ENCODE measurements around the gene CTU2. TPM values are rescaled to one million over a fixed set of nuclear protein-coding genes. Genes with fewer than 3 reads are reported as not detected.

The CTU2 gene
- total and polyA plus RNA-seq, 9 of the 15 experiments (the other 6 are each of a cell fraction or from before 2014, with no cell fraction given) = 1.3 to 105 (median 23.2) TPM

GRCh38 chr16:88686062-88686438, 20.3 kb upstream of the CTU2 start (continued):
- TF ChIP-seq CTBP1 (IDR thresholded peaks at IDR 0.05; ENCODE audit: borderline replicate concordance) (no peak), RCOR1 (IDR thresholded peaks at IDR 0.05; ENCODE audit: borderline replicate concordance in 1 of 2, low read depth in 2 of 2, low read length in 2 of 2) (no peak), CBFA2T3 (IDR thresholded peaks at IDR 0.05) (no peak), SIN3A (IDR thresholded peaks at IDR 0.05; ENCODE audit: borderline replicate concordance in 2 of 2, control insufficient read depth in 1 of 2, low read depth in 2 of 2, low read length in 2 of 2) (0 out of 4 replicates have a peak, but pooled peaks of 1 of the 2 experiments have one; percentile 22), FUS (optimal IDR thresholded peaks at IDR 0.05; ENCODE audit: low read depth, low read length) (no peak), GATAD2A (IDR thresholded peaks at IDR 0.05) (no peak), POLR2AphosphoS2 (IDR thresholded peaks at IDR 0.05; ENCODE audit: low read length) (no peak), ZFPM2 (CRISPR knock-in tag; IDR thresholded peaks at IDR 0.05) (no peak), PRPF4 (IDR thresholded peaks at IDR 0.05; ENCODE audit: insufficient read depth, low read depth, low read length, poor library complexity, severe bottlenecking) (no peak), ZNF41 (CRISPR knock-in tag; conservative IDR thresholded peaks at IDR 0.05) (no peak), CBX2 (IDR thresholded peaks at IDR 0.05; ENCODE audit: insufficient read depth, low read length, poor library complexity, severe bottlenecking) (no peak), ZNF253 (CRISPR knock-in tag; conservative IDR thresholded peaks at IDR 0.05) (no peak), ZNF695 (CRISPR knock-in tag; IDR thresholded peaks at IDR 0.05) (no peak), HMG20B (CRISPR knock-in tag; IDR thresholded peaks at IDR 0.05) (no peak), FOSL1 (tag; conservative IDR thresholded peaks at IDR 0.05) (no peak), NR1H2 (CRISPR knock-in tag; IDR thresholded peaks at IDR 0.05) (no peak), SMARCA4 (IDR thresholded peaks at IDR 0.05) (no peak), GABPA (tag; conservative IDR thresholded peaks at IDR 0.05; ENCODE audit: low read depth) (no peak), EZH2 (IDR thresholded peaks at IDR 0.05; ENCODE audit: borderline replicate concordance, low read depth, low read length) (no peak)
- TF ChIP-seq, protein P1, sequence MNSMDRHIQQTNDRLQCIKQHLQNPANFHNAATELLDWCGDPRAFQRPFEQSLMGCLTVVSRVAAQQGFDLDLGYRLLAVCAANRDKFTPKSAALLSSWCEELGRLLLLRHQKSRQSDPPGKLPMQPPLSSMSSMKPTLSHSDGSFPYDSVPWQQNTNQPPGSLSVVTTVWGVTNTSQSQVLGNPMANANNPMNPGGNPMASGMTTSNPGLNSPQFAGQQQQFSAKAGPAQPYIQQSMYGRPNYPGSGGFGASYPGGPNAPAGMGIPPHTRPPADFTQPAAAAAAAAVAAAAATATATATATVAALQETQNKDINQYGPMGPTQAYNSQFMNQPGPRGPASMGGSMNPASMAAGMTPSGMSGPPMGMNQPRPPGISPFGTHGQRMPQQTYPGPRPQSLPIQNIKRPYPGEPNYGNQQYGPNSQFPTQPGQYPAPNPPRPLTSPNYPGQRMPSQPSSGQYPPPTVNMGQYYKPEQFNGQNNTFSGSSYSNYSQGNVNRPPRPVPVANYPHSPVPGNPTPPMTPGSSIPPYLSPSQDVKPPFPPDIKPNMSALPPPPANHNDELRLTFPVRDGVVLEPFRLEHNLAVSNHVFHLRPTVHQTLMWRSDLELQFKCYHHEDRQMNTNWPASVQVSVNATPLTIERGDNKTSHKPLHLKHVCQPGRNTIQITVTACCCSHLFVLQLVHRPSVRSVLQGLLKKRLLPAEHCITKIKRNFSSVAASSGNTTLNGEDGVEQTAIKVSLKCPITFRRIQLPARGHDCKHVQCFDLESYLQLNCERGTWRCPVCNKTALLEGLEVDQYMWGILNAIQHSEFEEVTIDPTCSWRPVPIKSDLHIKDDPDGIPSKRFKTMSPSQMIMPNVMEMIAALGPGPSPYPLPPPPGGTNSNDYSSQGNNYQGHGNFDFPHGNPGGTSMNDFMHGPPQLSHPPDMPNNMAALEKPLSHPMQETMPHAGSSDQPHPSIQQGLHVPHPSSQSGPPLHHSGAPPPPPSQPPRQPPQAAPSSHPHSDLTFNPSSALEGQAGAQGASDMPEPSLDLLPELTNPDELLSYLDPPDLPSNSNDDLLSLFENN (IDR thresholded peaks at IDR 0.05; ENCODE audit: low read depth in 2 of 2, low read length in 2 of 2) = no peak
- TF ChIP-seq, protein P2, sequence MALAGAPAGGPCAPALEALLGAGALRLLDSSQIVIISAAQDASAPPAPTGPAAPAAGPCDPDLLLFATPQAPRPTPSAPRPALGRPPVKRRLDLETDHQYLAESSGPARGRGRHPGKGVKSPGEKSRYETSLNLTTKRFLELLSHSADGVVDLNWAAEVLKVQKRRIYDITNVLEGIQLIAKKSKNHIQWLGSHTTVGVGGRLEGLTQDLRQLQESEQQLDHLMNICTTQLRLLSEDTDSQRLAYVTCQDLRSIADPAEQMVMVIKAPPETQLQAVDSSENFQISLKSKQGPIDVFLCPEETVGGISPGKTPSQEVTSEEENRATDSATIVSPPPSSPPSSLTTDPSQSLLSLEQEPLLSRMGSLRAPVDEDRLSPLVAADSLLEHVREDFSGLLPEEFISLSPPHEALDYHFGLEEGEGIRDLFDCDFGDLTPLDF (CRISPR knock-in tag; IDR thresholded peaks at IDR 0.05) = peak; percentile 13; the same call in 1 of the 2 replicates
- TF ChIP-seq, protein P3, sequence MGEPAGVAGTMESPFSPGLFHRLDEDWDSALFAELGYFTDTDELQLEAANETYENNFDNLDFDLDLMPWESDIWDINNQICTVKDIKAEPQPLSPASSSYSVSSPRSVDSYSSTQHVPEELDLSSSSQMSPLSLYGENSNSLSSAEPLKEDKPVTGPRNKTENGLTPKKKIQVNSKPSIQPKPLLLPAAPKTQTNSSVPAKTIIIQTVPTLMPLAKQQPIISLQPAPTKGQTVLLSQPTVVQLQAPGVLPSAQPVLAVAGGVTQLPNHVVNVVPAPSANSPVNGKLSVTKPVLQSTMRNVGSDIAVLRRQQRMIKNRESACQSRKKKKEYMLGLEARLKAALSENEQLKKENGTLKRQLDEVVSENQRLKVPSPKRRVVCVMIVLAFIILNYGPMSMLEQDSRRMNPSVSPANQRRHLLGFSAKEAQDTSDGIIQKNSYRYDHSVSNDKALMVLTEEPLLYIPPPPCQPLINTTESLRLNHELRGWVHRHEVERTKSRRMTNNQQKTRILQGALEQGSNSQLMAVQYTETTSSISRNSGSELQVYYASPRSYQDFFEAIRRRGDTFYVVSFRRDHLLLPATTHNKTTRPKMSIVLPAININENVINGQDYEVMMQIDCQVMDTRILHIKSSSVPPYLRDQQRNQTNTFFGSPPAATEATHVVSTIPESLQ (CRISPR knock-in tag; IDR thresholded peaks at IDR 0.05) = no peak
- TF ChIP-seq, protein P4, sequence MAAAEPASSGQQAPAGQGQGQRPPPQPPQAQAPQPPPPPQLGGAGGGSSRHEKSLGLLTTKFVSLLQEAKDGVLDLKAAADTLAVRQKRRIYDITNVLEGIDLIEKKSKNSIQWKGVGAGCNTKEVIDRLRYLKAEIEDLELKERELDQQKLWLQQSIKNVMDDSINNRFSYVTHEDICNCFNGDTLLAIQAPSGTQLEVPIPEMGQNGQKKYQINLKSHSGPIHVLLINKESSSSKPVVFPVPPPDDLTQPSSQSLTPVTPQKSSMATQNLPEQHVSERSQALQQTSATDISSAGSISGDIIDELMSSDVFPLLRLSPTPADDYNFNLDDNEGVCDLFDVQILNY (CRISPR knock-in tag; IDR thresholded peaks at IDR 0.05) = no peak
